ENCODE data around the gene SESN3.
A peak's percentile ranks its signal among the peaks of the same experiment; 100 is the strongest.

Gene SESN3

DNA sequence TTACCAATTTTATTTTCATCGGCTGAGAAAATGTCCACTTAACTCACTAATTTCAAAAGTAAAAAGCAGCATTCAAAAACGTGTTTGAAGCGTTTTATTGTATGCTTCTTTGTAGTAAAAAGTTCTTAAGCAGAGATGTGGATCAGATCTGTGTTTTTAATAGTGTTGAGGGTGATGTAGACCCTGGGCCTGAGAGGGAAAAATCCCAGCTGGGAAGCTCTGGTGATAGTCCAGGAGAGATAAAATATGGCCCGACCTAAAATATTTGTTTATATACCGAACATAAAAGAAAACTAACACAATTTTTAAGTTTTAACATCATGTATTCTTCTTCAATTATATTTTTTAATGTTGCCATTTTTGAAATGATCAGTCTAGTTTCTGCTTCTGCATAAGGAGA is 35.2 kb downstream of the SESN3 start (continued):
- TF ChIP-seq, protein P1, sequence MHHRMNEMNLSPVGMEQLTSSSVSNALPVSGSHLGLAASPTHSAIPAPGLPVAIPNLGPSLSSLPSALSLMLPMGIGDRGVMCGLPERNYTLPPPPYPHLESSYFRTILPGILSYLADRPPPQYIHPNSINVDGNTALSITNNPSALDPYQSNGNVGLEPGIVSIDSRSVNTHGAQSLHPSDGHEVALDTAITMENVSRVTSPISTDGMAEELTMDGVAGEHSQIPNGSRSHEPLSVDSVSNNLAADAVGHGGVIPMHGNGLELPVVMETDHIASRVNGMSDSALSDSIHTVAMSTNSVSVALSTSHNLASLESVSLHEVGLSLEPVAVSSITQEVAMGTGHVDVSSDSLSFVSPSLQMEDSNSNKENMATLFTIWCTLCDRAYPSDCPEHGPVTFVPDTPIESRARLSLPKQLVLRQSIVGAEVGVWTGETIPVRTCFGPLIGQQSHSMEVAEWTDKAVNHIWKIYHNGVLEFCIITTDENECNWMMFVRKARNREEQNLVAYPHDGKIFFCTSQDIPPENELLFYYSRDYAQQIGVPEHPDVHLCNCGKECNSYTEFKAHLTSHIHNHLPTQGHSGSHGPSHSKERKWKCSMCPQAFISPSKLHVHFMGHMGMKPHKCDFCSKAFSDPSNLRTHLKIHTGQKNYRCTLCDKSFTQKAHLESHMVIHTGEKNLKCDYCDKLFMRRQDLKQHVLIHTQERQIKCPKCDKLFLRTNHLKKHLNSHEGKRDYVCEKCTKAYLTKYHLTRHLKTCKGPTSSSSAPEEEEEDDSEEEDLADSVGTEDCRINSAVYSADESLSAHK (tag by site-specific recombination; IDR thresholded peaks at IDR 0.05): no peak
- TF ChIP-seq REPIN1 (tag by site-specific recombination; IDR thresholded peaks at IDR 0.05; ENCODE audit: low read depth): no peak
- TF ChIP-seq, protein P2, sequence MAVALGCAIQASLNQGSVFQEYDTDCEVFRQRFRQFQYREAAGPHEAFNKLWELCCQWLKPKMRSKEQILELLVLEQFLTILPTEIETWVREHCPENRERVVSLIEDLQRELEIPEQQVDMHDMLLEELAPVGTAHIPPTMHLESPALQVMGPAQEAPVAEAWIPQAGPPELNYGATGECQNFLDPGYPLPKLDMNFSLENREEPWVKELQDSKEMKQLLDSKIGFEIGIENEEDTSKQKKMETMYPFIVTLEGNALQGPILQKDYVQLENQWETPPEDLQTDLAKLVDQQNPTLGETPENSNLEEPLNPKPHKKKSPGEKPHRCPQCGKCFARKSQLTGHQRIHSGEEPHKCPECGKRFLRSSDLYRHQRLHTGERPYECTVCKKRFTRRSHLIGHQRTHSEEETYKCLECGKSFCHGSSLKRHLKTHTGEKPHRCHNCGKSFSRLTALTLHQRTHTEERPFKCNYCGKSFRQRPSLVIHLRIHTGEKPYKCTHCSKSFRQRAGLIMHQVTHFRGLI (tag by site-specific recombination; IDR thresholded peaks at IDR 0.05): no peak

DNA sequence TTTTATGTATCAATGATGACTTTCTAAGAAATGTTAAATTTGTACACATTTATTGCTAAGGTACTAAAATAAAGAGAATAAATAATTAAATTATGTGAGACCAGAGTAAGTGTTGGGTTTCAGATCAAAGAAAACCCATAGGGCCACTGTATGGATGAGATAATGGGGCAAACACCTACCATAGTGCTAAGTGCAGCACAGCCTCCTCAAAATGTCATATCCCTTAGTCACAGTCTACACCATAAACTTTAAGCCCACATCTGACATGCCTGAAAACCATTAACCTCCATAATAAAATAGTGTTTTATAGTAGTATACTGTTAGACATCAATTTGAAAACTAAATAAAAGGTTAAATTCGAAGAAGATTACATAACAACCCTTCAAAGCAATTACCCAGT is 37.5 kb downstream of the SESN3 start:
- ChIA-PET CTCF (no interaction called here), POLR2A (no interaction called here)
- Histone ChIP-seq H3K27ac (ENCODE audit: extremely low read depth, low read depth, low read length) (no peak overlapping the region), H3K9me3 (ENCODE audit: control insufficient read depth, insufficient read depth, low read depth, low read length) (no peaks in the 10 kb centered on the region), H3K4me1 (ENCODE audit: control insufficient read depth, insufficient read depth, low read length) (no peaks in the 10 kb centered on the region), H3K4me3 (ENCODE audit: low read depth, low read length) (no peak overlapping the region), H3K36me3 (ENCODE audit: control insufficient read depth in 2 of 2, insufficient read depth in 1 of 2, low read length in 2 of 2) (peaks cover 16 to 29% of the 10 kb centered on the region in 2 experiments; a peak in 2 of 3 replicates)
- TF ChIP-seq ZNF155 (tag by site-specific recombination; IDR thresholded peaks at IDR 0.05) (no peak), ZEB2 (tag by site-specific recombination; IDR thresholded peaks at IDR 0.05) (no peak), ZNF596 (tag by site-specific recombination; IDR thresholded peaks at IDR 0.05) (no peak), ZNF776 (tag by site-specific recombination; IDR thresholded peaks at IDR 0.05; ENCODE audit: borderline replicate concordance) (no peak), ZNF274 (IDR thresholded peaks at IDR 0.05; ENCODE audit: low read length) (no peak), ZNF274 (tag by site-specific recombination; IDR thresholded peaks at IDR 0.05; ENCODE audit: borderline replicate concordance) (no peak)
- TF ChIP-seq, protein P3, sequence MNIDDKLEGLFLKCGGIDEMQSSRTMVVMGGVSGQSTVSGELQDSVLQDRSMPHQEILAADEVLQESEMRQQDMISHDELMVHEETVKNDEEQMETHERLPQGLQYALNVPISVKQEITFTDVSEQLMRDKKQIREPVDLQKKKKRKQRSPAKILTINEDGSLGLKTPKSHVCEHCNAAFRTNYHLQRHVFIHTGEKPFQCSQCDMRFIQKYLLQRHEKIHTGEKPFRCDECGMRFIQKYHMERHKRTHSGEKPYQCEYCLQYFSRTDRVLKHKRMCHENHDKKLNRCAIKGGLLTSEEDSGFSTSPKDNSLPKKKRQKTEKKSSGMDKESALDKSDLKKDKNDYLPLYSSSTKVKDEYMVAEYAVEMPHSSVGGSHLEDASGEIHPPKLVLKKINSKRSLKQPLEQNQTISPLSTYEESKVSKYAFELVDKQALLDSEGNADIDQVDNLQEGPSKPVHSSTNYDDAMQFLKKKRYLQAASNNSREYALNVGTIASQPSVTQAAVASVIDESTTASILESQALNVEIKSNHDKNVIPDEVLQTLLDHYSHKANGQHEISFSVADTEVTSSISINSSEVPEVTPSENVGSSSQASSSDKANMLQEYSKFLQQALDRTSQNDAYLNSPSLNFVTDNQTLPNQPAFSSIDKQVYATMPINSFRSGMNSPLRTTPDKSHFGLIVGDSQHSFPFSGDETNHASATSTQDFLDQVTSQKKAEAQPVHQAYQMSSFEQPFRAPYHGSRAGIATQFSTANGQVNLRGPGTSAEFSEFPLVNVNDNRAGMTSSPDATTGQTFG (tag by site-specific recombination; IDR thresholded peaks at IDR 0.05; ENCODE audit: borderline replicate concordance): no peak

DNA sequence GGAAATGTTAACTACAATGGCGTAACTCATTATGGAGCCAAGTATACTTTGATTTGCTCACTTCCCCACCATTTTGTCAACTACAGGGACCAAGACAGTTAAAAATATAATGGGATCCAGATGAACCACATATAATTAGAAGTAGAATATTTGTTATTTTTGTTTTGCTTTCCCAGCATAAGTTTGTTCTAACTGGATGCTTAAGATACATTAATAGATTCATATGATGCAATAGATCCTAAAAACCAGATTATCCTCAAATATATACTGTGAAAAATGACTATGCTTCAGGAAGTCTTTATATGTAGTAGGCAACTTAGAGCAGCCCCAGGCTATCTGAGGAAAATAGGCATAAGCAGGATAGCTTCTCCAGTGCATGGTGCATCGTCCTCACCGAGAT is 38.3 kb downstream of the SESN3 start:
- Histone ChIP-seq H3K4me3 (ENCODE audit: low read depth, low read length) (no peak overlapping the region), H3K36me3 (ENCODE audit: control insufficient read depth in 2 of 2, insufficient read depth in 1 of 2, low read length in 2 of 2) (peaks cover 17 to 30% of the 10 kb centered on the region in 2 experiments; a peak in 2 of 3 replicates), H3K27ac (ENCODE audit: extremely low read depth, low read depth, low read length) (no peak overlapping the region), H3K9me3 (ENCODE audit: control insufficient read depth, insufficient read depth, low read depth, low read length) (no peaks in the 10 kb centered on the region), H3K4me1 (ENCODE audit: control insufficient read depth, insufficient read depth, low read length) (no peaks in the 10 kb centered on the region)
- TF ChIP-seq ZEB2 (tag by site-specific recombination; IDR thresholded peaks at IDR 0.05): no peak
- no peak for TF ChIP-seq OVOL3 (tag by site-specific recombination; IDR thresholded peaks at IDR 0.05)
- no peak for TF ChIP-seq ZNF114 (tag by site-specific recombination; IDR thresholded peaks at IDR 0.05)
- TF ChIP-seq KLF16 (tag by site-specific recombination; IDR thresholded peaks at IDR 0.05): no peak
- no peak for TF ChIP-seq ZNF24 (tag by site-specific recombination; IDR thresholded peaks at IDR 0.05)
- CTCF ChIA-PET: interaction anchor here (1.1 kb wide), 1 partner anchor 513 kb away, joined by 4 read pairs; no protein-coding TSS in a partner anchor
- POLR2A ChIA-PET: no interaction called here

DNA sequence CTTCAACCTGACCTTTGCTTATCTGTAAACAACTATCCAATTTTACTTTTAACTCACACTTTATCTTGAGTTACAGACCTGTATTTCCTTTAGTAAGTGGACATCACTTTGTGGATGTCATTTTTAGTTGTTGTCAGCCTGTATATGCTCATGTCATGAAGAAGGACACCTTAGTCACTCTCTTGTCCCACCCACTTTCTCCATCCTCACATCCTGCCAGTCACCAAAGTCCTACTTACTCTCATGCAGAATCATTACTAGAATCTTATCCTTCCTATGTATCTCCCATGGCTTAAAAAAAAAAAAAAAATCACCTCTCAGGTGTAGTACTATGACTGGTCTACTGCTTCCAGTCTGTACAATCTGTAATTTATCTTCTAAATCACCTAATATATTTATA is 43.3 kb downstream of the SESN3 start:
- CTCF ChIA-PET: interaction anchor here (0.8 kb wide), 1 partner anchor 36 kb away, joined by 3 read pairs; no protein-coding TSS in a partner anchor
- Histone ChIP-seq H3K9me3 (ENCODE audit: control insufficient read depth, insufficient read depth, low read depth, low read length) (no peaks in the 10 kb centered on the region), H3K36me3 (ENCODE audit: control insufficient read depth in 2 of 2, insufficient read depth in 1 of 2, low read length in 2 of 2) (peaks cover 26 to 49% of the 10 kb centered on the region in 2 experiments), H3K4me3 (ENCODE audit: low read depth, low read length) (no peak overlapping the region), H3K4me1 (ENCODE audit: control insufficient read depth, insufficient read depth, low read length) (no peaks in the 10 kb centered on the region), H3K27ac (ENCODE audit: extremely low read depth, low read depth, low read length) (no peak overlapping the region)
- TF ChIP-seq PRDM1 (tag by site-specific recombination; IDR thresholded peaks at IDR 0.05) (0 out of 2 replicates have a peak, but pooled peaks have one; percentile 12), ZNF24 (tag by site-specific recombination; IDR thresholded peaks at IDR 0.05) (no peak)
- POLR2A ChIA-PET: no interaction called here

Data from HEK293 (cell line).